ENCODE results near the gene RPE. TPM values are rescaled to one million over a fixed set of nuclear protein-coding genes. Genes with fewer than 3 reads are reported as not detected.

Gene RPE
- total and polyA plus RNA-seq, 2 donors (not counting 1 experiment from before 2014, with no cell fraction given): 16.3 to 47.8 TPM

DNA sequence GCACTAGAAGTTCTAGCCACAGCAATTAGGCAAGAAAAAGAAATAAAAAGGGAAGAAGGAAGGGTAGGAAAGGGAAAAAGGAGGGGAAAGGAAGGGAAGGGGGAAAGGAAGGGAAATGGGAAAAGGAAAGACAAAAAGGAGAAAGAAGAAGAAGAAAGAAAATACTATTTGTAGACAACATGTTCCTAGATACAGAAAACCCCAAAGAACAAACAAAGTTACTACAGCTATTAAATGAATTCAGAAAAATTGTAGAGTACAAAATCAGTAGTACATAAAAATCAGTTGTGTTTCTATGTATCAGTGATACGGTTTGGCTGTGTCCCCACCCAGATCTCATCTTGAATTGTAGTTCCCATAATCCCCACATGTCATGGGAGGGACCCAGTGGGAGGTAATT lies 52.3 kb downstream of the RPE start:
- Histone ChIP-seq H3K9ac (ENCODE audit: low read length) (no peak overlapping the region), H3K4me2 (replicated peaks; ENCODE audit: low read depth, low read length, poor library complexity, severe bottlenecking) (no peak overlapping the region), H2AFZ (ENCODE audit: insufficient read depth, low read depth, low read length, poor library complexity, severe bottlenecking) (no peak overlapping the region), H3K4me3 (ENCODE audit: control extremely low read depth in 1 of 5, extremely low read depth in 1 of 5, insufficient read depth in 1 of 5, low read depth in 2 of 5, low read length in 4 of 5) (no peak overlapping the region), H4K20me1 (ENCODE audit: control insufficient read depth, insufficient read depth, low read length, poor library complexity, severe bottlenecking) (no peaks in the 10 kb centered on the region), H3K27ac (ENCODE audit: low read length in 2 of 2) (no peak overlapping the region), H3K4me1 (ENCODE audit: control insufficient read depth in 2 of 2, insufficient read depth in 2 of 2, low read length in 2 of 2) (no peaks in the 10 kb centered on the region), H3K79me2 (ENCODE audit: control insufficient read depth, insufficient read depth, low read length) (no peaks in the 10 kb centered on the region), H3K36me3 (replicated peaks in 1 of 2; ENCODE audit: control extremely low read depth in 1 of 2, control insufficient read depth in 1 of 2, extremely low read depth in 1 of 2, insufficient read depth in 2 of 2, low read length in 1 of 2) (no peaks in the 10 kb centered on the region), H3K9me3 (ENCODE audit: control extremely low read depth in 1 of 3, control insufficient read depth in 2 of 3, insufficient read depth in 1 of 3, low read length in 2 of 3) (peaks cover 0 to 19% (median 9%) of the 10 kb centered on the region in 3 donors), H3K27me3 (replicated peaks in 1 of 4; ENCODE audit: control extremely low read depth in 1 of 4, control insufficient read depth in 3 of 4, insufficient read depth in 4 of 4, low read length in 3 of 4) (no peaks in the 10 kb centered on the region)
- Mint-ChIP-seq H3K9me3 (ENCODE audit: insufficient read depth) (peaks cover 11% of the 10 kb centered on the region), H3K4me1 (no peaks in the 10 kb centered on the region), H3K27ac (no peak overlapping the region), H3K27me3 (no peaks in the 10 kb centered on the region), H3K4me3 (no peak overlapping the region)
- TF ChIP-seq CTCF (IDR thresholded peaks at IDR 0.05) (no peak), EZH2 (IDR thresholded peaks at IDR 0.05; ENCODE audit: borderline replicate concordance, insufficient read depth, low read depth, low read length, poor library complexity, severe bottlenecking) (no peak)
- no peak for ATAC-seq (ENCODE audit: low read depth)
- no peak for DNase-seq
- CTCF ChIA-PET: interaction anchor here (0.6 kb wide), 1 partner anchor 9 kb away, joined by 5 read pairs; no protein-coding TSS in a partner anchor
- intact Hi-C loops (cut with micrococcal nuclease): no loop called here
- POLR2A ChIA-PET: no interaction called here
- WGBS (ENCODE audit: insufficient coverage): no CpG with 5 or more reads among the region's 1 CpG

DNA sequence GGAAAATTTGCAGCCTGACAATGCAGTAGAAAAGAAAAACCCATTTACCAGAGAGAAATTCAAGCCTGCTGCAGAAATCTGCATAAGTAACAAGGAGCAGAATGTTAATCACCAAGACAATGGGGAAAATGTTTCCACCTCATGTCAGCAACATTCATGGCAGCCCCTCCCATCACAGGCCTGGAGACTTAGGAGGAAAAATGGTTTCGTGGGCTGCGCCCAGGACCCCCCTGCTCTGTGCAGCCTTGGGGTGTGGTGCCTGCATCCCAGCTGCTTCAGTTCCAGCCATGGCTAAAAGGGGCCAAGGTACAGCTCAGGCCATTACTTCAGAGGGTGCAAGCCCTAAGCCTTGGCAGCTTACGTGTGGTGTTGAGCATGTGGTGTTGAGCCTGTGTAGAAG lies 53.4 kb downstream of the RPE start:
- POLR2A ChIA-PET: no interaction called here
- Histone ChIP-seq H3K4me1 (ENCODE audit: control insufficient read depth in 2 of 2, insufficient read depth in 2 of 2, low read length in 2 of 2) (no peaks in the 10 kb centered on the region), H3K4me2 (replicated peaks; ENCODE audit: low read depth, low read length, poor library complexity, severe bottlenecking) (no peak overlapping the region), H2AFZ (ENCODE audit: insufficient read depth, low read depth, low read length, poor library complexity, severe bottlenecking) (no peak overlapping the region), H3K4me3 (ENCODE audit: control extremely low read depth in 1 of 5, extremely low read depth in 1 of 5, insufficient read depth in 1 of 5, low read depth in 2 of 5, low read length in 4 of 5) (no peak overlapping the region), H3K27me3 (replicated peaks in 1 of 4; ENCODE audit: control extremely low read depth in 1 of 4, control insufficient read depth in 3 of 4, insufficient read depth in 4 of 4, low read length in 3 of 4) (no peaks in the 10 kb centered on the region), H3K9me3 (ENCODE audit: control extremely low read depth in 1 of 3, control insufficient read depth in 2 of 3, insufficient read depth in 1 of 3, low read length in 2 of 3) (peaks cover 0 to 19% (median 9%) of the 10 kb centered on the region in 3 donors), H4K20me1 (ENCODE audit: control insufficient read depth, insufficient read depth, low read length, poor library complexity, severe bottlenecking) (no peaks in the 10 kb centered on the region), H3K36me3 (replicated peaks in 1 of 2; ENCODE audit: control extremely low read depth in 1 of 2, control insufficient read depth in 1 of 2, extremely low read depth in 1 of 2, insufficient read depth in 2 of 2, low read length in 1 of 2) (no peaks in the 10 kb centered on the region), H3K9ac (ENCODE audit: low read length) (no peak overlapping the region), H3K27ac (ENCODE audit: low read length in 2 of 2) (no peak overlapping the region), H3K79me2 (ENCODE audit: control insufficient read depth, insufficient read depth, low read length) (no peaks in the 10 kb centered on the region)
- H3K4me1 Mint-ChIP-seq: no peaks in the 10 kb centered on the region
- intact Hi-C loops (cut with micrococcal nuclease): no loop called here
- no peak overlapping the region for H3K27ac Mint-ChIP-seq
- ATAC-seq (ENCODE audit: low read depth) (no peak), DNase-seq (no peak)
- 100% methylated on average over 2 of the region's 3 CpGs for WGBS (ENCODE audit: insufficient coverage)
- no peak overlapping the region for H3K4me3 Mint-ChIP-seq
- CTCF ChIA-PET: interaction anchor here (0.6 kb wide), 1 partner anchor 18 kb away, joined by 3 read pairs; no protein-coding TSS in a partner anchor
- H3K27me3 Mint-ChIP-seq: no peaks in the 10 kb centered on the region
- no peak for TF ChIP-seq CTCF (IDR thresholded peaks at IDR 0.05)
- no peak for TF ChIP-seq EZH2 (IDR thresholded peaks at IDR 0.05; ENCODE audit: borderline replicate concordance, insufficient read depth, low read depth, low read length, poor library complexity, severe bottlenecking)
- peaks cover 11% of the 10 kb centered on the region for H3K9me3 Mint-ChIP-seq (ENCODE audit: insufficient read depth)

Measured in B cell (primary cell).